Measurements from ENCODE around the gene DAZAP1.
A peak's percentile ranks its signal among the peaks of the same experiment; 100 is the strongest.
"Not testable (repeated sequence)": the region's sequence is repeated elsewhere in the genome, so short reads cannot be mapped to it uniquely, and the experiment has no call there.

The DAZAP1 gene

DNA sequence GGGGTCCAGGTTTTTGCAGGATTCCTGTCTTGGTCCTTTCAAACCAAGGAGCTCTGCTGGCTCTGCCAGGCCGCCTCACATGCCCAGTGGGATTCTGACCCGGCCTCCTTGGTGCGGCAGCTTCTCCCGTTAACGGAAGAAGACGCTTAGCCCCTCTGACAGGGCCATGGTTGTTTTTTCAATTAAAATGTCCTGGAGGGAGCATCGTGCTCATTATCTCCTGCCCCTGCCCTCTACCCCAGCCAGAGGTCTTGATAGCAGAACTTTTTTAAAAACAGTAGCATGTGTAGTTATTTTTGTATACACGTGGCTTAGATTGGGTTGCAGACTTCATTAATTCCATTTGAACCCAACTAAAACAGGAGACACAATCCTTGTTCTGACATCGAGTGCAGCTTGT, 19.4 kb downstream of the DAZAP1 start:
- FAIRE-seq: no peak

DNA sequence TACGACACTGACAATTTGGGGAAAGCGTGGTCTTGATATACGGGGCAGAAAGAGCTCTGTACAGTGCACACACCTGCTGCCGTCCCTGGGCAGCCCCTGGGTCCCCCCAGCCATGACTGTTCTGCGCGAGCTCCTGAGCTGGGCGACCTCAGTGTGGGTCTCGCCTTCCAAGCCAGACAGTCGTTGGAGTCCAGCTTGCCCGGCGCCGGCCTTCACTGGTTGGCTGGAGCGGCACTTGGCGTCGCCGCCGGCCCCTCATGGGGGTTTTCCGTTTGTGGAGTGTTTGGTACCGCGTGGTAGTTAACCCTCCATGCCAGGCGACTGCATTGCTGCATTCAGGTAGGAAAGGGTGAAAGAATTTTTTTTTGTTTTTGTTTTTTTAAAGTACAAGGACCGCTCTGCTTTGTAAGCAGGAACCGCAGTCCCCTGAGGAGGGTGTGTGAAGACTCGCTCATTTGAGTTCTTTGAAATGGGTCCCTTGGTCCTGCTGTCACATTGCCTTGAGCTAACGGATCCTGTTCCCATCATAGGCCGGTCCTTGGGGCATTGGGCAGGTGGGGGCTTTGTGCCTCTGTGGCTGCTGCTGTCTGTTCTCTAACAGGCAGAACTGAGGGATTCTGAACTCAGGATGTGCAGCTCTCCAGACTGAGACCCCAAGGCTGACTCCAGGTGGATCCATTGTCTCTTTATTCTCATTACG, 20.0 kb downstream of the DAZAP1 start:
- no peak for FAIRE-seq

DNA sequence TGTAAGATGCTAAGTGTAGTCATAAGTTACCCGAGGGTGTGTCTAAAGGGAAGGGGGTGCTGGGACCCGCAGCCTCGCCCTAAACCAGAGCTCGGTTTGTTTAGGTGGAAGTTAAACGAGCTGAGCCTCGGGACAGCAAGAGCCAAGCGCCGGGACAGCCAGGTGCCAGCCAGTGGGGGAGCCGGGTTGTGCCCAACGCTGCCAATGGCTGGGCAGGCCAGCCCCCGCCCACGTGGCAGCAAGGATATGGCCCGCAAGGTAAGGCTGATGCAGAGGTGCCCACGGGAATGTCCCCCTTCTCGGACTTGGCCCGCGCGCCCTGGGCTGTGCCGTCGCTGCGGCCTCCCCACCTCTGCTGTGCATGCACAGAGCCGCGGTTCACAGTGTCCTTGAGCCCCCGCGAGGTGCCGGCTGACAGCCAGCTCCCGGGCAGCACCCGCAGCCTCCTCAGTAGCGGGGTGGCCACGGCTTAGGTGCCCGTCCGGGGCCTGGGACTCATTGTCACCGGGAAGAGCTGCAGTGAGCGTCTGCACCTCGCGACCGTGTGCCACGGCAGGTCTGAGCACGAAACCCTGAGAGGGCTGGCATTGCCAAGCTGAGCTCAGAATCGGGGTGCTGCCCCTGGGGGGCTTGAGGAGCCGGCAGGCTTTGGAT, 21.5 kb downstream of the DAZAP1 start:
- FAIRE-seq: no peak

DNA sequence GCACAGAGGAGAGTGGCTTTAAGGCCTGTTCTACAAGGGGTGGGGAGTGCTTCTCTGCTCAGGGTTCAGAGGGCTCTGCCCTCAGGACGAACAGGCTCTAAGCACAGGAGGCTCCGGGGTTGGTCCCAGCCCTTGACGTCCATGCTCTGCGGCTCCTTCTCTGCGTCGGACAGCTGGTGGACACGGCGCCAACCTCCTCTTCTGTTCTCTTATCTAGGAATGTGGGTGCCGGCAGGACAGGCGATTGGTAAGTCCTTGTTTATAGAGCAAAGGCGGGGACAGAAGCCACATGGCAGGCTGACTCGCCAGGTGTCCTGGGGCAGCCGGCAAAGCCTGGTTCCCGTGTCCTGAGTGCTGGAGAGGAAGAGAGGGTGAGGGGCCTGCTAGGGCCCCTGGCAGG, 22.4 kb downstream of the DAZAP1 start:
- FAIRE-seq: no peak

DNA sequence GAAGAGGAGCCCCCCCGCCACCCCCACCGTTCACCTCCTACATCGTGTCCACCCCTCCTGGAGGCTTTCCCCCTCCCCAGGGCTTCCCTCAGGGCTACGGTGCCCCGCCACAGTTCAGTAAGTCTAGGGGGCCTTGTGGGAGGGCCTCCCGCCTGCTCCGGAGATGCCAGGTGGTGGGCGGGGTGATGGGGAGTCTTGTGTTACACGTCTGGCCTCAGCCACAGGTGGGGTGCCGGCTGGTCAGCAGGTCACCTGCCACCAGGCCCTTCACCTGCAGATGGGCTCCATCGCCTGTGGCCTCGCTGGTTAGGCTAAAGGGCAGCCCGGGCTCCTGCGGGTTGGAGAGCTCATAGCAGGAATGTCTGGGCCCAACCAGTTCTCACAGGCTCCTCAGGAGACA, 22.9 kb downstream of the DAZAP1 start:
- no peak for FAIRE-seq

DNA sequence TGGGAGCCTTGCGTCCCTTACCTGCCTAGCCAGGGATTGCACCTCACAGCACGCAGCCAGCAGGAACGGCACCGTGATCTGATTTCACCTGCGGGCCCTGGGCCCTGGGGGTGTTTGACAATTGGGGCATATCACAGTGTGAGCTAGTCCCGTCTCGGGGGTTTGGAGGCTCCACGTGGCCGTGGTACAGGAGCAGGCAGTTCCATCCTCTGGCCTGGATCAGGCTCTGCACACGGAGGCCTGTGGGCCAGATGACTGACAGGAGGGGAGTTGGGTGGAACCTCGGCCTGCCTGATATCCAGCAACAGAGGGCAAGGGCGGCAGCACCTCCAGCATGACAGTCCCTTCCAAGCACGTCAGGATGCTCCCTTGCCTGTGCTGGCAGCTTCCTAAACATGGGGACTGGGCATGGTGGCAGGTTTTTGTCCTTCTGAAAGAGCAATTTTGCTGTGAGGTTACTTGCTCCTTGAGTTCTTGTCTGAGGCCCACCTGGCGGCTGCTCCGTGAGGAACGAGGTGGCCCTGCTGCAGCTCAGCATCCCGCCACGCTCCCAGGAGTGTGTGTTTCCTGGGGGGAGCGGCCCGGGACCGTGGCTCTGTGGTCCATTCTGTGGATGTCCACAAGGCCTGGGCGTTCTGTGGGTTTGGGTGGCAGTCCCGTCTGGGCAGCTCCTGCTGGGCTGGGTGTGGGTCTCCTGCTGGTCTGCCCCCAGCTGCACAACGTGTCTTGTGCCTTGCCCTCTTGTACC, 24.5 kb downstream of the DAZAP1 start:
- FAIRE-seq: no peak

DNA sequence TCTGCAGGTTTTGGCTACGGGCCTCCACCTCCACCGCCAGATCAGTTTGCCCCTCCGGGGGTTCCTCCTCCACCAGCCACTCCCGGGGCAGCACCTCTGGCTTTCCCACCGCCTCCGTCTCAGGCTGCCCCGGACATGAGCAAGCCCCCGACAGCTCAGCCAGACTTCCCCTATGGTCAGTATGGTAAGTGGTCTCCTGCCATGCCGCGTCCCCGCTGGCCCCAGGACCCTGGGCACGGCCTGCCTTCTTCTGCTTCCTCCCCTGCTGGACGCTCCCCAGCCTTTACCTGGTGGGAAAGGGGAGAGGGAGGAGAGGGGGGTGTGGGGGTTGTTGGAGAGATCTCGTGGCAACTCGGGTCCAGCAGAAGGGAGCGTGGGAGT, 25.1 kb downstream of the DAZAP1 start:
- FAIRE-seq: no peak

DNA sequence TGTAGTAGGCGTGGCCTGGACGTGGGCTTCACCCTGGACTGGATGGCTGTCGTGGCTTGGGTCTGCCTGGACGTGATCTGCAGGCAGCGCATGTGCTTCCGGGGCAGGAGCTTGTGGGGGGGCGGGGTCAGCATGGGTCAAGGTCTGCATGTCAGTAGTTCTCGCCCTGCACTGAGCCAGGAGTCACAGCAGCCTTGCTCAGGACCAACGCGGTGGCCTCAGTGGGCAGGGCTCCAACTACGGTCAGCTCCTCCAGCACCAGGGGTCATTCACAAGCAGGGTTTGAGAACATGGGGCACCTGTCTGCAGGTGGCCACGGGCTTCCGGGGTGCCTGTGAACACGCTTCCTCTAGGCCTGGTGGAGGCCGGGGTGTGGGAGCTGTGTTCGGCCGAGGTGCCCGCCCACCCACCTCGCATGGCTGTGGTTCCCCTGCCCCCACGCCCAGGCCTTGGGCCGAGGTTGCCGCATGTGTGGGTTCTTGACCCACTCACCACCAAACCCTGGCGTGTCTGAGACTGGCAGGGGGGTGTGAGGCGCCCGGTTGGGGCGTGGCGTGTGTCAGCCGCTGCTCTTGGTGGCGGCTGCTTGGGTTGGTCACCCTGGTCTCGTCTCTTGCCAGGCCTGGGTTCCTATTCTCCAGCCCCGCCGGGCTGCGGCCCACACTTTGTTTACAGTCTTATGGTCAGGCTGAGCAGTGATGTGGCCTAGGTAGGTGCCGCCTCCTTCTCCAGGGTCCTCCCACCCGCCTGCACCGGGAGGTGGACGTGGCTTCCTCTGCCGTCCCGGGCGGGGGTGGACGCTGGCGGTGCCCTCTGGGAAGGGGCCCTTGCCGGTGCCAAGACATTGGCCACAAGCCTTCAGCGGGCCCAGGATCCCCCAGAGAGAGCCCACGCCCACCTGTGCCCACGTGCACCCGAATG, 26.0 kb downstream of the DAZAP1 start:
- no peak for FAIRE-seq

DNA sequence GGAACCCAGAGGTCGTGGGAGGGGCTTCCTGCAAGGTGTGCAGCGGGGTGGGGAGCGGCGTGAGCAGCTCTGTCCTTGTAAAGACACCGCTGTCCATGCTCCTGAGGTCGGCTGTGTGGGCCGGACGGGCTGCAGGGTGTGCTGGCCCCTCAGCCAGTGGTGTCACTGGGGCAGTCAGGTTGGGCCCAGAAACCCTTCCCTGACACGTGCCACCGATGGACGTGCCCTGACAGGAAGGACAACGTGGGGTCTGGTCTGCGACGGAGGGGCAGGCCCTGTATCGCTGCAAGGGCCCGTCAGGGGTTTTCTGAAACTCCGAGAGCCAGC, 26.6 kb downstream of the DAZAP1 start:
- FAIRE-seq: no peak

DNA sequence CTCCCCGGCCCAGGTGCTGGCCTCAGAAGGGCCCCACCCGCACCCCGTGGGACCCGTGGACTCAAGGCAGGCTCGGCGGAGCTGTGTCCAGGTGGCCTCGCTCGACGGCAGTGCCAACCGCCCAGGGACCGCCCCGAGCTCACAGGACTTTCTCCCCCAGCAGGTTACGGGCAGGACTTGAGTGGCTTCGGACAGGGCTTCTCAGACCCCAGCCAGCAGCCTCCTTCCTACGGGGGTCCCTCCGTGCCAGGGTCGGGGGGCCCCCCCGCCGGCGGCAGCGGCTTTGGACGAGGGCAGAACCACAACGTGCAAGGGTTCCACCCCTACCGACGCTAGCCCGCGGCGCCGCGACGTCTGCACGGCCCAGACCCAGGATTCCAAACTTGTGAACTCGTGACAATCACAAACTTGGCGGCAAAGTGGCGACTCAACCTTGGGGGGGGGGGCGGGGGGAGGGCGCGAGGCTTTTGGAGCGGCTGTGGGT, 27.2 kb downstream of the DAZAP1 start:
- FAIRE-seq: no peak

DNA sequence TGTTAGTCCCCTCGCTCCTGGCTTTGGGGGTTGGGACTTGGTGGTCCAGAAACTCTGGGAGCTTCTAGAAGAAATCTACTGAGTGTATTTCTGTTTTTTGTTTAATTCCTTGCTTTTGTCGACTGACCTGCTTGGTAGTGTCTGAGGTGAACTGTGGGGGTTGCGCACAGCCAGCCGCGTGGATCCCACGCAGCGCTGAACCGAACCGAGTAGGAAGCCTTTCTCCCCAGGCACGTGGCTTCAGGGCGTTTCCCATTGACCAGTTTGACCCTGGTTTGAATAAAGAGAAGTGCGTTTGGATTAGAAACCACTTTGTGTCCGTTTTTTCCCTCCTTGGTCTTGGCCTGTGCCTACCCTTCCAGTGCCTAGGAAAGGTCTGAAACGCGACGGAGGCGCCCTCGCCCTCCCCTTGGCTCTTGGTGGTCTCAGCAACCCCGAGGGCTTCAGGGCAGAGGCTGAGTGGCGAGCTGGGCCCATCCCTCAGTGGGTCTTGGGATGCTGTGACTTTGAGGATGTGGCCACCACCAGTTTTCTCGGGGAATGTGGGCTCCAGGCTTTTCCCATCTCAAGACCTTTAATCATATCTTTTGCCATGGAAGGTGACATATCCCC, 28.1 kb downstream of the DAZAP1 start:
- no peak for FAIRE-seq

DNA sequence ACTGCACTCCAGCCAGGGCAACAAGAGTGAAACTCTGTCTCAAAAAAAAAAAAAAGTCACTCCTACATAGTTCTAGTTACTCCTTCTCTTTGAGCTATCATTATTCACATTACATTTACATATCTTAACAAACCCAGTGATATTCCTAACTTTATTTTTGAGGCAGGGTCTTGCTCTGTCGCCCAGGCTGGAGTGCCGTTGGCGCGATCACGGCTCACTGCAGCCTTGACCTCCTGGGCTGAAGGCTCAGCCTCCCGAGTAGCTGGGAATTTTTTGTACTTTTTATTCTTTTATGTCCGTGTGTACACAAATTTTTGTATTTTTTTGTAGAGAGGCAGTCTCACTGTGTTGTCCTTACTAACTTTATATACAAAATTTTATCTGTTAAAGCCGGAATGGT, 30.2 kb downstream of the DAZAP1 start:
- no peak for FAIRE-seq

DNA sequence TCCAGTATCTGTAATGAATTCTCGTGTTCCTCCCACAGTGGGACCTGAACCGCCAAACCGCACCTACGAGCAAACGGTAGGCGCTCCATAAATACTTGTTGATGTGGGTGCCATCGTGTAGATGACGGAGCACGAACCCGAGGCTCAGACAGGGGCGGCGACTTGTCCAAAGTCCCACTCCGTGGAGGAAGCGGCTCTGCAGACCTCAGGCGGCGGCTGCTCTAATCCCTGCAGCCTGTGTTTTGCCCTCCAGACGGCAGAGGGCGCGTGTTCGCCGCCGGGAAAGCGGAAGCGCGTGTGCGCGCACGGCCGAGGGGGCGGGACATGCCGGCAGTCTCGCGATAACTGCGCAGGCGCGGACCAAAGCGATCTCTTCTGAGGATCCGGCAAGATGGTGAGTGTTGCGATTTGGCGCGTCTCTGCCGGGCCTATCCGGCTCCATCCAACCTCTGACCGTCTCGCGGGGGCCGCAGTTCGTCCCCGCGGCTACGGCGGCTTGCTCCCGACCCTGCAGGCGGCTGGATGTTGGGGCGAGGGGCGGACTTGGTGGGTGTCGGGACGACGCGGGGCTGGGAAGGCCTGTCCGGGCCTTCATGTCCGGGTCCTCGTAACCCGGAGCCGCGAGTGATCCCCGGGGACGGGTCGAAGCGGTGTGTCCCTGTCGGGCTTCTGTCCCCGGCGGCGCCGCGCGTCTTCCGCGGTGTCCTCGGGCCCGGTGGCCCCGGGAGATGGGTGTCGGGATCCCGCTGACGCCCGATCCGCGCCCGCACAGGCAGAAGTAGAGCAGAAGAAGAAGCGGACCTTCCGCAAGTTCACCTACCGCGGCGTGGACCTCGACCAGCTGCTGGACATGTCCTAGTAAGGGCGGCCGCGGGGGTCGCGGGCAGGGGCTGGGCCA, 30.9 kb downstream of the DAZAP1 start, which contains the start of gene RPS15:
Gene RPS15 (plus strand): TSS at position 362 of the 898 bp plus-strand sequence. CDS start 30 bp downstream, at position 392.
- FAIRE-seq: peak; percentile 74

DNA sequence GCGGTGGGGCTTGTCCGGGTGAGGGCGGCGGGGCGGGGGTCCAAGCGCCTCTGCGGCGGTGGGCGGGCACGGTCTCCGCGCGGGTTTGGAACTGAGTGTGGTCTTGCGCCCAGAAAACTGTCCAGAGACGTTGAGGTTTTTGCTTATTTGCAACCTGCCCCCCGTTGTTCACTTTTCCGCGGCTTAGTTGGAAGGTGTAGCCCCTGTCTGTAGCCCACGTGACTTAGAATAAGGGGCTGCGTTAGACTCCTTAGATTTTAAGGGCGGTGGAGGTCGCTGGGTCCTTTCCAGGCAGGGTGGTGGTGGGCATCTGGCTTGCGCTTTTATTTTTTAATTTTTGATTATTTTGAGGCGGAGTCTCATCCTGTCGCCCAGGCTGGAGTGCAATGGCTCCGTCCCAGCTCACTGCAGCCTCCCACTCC, 31.6 kb downstream of the DAZAP1 start:
- no peak for FAIRE-seq

DNA sequence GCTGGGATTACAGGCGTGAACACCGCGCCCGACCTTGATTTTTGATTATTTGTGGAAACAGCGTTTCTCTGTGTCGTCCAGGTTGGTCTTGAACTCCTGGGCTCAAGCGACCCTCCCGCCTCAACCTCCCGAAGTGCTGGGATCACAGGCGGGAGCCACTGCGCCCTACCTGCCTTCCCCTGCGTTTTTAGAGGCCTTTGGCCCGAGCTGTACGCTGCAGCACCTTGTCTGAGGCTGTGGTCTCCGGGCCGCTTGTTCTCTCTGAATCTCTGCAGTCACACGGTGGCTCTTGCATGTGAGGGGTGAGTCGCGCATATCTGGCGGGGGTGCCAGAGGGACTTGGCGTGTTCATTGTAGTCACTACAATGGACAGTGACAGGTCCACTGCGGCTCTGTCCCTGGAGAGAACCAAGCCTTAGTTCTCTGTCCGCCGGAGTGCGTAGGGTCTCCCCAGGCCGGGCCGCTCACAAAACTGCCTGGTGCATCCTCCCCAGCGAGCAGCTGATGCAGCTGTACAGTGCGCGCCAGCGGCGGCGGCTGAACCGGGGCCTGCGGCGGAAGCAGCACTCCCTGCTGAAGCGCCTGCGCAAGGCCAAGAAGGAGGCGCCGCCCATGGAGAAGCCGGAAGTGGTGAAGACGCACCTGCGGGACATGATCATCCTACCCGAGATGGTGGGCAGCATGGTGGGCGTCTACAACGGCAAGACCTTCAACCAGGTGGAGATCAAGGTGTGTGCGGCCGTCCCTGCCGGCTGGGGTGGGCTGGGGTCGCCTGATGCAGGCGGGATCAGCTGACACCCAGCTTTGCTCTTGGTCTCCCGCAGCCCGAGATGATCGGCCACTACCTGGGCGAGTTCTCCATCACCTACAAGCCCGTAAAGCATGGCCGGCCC, 32.4 kb downstream of the DAZAP1 start:
- not testable (repeated sequence) for FAIRE-seq

DNA sequence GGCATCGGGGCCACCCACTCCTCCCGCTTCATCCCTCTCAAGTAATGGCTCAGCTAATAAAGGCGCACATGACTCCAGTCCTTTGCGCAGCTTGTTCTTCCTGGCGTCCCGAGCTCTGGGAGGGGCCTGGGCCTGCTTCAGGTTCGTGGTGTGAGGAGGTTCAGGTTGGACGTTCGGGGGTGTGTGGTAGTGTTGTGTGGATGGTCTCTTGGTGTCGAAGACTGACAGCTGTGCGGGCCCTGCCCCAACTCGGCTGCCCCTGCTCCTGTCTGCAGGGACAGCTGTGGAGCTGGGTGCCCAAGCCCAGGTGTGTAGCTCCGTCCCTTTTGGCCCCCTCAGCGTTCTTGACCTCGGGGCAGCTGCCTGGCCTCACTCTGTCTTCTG, 33.0 kb downstream of the DAZAP1 start:
- FAIRE-seq: no peak

DNA sequence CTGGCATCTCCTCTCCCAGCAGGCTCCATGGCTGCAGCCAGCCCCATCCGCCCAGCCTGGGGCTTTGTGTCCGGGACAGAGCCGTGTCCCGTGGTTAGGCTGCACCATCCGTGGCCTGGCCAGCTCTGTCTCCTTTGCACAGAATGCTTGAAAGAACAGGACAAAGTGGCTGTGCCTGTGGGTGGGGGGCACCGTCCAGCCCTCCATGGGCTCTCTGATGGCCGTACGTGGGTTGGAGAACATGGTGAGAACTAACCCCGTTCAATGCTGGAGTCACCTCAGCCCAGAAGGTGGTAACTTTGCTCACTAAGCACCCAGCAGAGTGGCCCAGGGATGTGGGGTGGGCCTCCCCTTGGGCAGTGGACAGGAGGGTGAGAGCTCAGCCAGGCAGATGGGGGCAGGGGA, 33.6 kb downstream of the DAZAP1 start:
- FAIRE-seq: no peak

DNA sequence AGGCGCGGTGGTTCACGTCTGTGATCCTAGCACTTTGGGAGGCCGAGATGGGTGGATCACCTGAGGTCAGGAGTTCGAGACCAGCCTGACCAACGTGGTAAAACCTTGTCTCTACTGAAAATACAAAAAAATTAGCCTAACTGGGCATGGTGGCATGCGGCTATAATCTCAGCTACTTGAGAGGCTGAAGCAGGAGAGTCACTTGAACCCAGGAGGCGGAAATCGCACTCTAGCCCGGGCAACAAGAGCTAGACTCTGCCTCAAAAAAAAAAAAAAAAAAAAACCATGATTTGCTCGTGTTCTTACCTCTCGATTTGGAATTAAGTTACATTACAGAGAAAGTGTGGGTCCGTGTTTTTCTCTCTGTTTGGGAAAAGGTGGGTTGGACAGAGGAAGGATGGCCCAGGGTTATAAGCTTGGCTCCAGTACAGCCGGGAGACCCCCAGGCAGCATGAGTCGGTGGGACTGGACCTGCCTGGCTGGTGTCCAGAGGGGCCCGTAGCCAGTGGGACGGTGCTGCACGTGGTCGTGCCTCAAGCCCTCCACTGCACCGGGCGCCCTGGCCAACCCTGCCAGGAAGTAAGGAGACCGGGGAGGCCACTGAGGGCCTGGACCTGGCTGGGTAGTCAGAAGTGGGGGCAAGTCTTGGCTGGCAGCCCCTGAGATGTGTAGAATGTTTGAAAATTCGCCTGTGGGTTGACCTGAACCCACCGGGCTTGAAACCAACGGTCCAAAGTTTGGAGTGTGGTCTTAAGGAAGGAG, 34.5 kb downstream of the DAZAP1 start:
- FAIRE-seq: no peak

DNA sequence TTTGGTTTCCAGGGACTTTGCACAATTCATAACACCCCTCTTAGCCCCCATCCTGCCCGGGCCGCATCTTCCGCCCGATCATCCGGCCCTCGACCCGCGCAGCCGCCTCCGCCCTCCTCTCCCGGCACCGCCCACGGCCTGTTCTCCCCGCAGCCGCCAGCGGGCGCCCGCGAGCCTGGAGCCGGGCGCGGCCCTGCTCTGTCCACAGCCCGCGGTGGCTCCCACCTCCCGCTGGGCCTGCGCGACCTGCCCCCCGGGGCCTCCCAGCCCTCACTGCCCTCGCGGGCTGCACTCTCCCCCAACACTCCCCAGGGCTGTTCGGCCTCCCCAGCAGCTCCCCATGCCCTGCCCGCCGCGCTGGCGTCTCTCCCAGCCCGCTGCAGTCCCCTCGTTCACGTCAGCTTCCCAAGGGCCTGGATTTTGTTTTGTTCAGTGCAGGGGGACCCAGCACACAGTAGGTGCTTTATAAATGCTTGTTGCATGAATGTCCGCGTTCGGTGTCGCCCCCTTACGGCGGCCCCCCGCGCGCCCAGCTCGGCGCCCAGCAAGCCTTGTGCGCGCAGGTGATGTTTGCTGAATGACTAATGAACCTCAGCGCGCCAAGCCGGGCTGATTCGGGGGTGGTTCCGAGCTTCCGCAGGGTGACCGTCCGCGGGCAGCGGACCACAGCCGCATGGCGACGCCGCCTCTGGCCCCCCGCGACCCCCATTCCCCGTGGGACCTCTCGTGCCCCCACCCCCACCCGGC, 38.0 kb downstream of the DAZAP1 start:
- FAIRE-seq: no peak
